Gastroesophageal sphincter (tissue), 3 donors: ENCODE data around the gene SRM.

ENCODE experiments used
- CTCF ChIP-seq, 4 experiments: fragments of 200-600 bp in 2 of 4; fragments of 450-650 bp in 2 of 4; sonication (generic) in 1 of 4; IDR thresholded peaks; one replicate each; pipeline ENCODE4 v1.5.1; 2017 to 2019; ENCODE audit warnings: antibody characterized with exemption in 4 of 4, mild to moderate bottlenecking in 2 of 4, moderate library complexity in 2 of 4
- POLR2A ChIP-seq, 2 donors: fragments of 450-650 bp; IDR thresholded peaks; one replicate each; pipeline ENCODE4 v1.6.1; 2017; ENCODE audit warnings: antibody characterized with exemption in 2 of 2, mild to moderate bottlenecking in 2 of 2, moderate library complexity in 1 of 2
- POLR2AphosphoS5 ChIP-seq: sonication (generic); formaldehyde crosslinking; IDR thresholded peaks from one replicate; pipeline ENCODE4 v1.6.1; 2017; ENCODE audit warnings: antibody characterized with exemption

GRCh38 chr1:11056504-11056903 is 3.3 kb downstream of the SRM start:
- no peak for TF ChIP-seq CTCF (IDR thresholded peaks at IDR 0.05)
- no peak for TF ChIP-seq POLR2A (IDR thresholded peaks at IDR 0.05)
- TF ChIP-seq POLR2AphosphoS5 = no peak
